HG03460 (cell line): ENCODE measurements around the gene SSTR3.
"Not testable (repeated sequence)": the region's sequence is repeated elsewhere in the genome, so short reads cannot be mapped to it uniquely, and the experiment has no call there.

Experiments used
- ATAC-seq: cut with Tn5 transposase; IDR thresholded peaks from one replicate; pipeline ENCODE4 v1.9.1; 2021; ENCODE audit not compliant: unreplicated experiment

Gene SSTR3

DNA sequence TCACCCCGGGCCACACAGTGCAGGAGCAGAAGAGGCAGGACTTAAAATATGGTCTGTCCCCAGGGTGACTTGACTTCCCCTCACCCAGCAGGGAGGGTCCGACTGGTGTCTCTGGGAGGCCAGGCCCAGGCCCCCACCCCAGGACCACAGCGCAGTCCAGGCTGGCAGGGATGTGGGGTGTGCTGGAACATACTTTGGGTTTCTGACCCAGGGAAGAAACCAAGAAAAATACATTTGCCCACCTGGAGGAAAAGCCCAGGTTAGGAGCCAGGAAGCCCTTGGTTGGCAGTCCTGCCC, 29.4 kb downstream of the SSTR3 start:
- no peak for ATAC-seq

DNA sequence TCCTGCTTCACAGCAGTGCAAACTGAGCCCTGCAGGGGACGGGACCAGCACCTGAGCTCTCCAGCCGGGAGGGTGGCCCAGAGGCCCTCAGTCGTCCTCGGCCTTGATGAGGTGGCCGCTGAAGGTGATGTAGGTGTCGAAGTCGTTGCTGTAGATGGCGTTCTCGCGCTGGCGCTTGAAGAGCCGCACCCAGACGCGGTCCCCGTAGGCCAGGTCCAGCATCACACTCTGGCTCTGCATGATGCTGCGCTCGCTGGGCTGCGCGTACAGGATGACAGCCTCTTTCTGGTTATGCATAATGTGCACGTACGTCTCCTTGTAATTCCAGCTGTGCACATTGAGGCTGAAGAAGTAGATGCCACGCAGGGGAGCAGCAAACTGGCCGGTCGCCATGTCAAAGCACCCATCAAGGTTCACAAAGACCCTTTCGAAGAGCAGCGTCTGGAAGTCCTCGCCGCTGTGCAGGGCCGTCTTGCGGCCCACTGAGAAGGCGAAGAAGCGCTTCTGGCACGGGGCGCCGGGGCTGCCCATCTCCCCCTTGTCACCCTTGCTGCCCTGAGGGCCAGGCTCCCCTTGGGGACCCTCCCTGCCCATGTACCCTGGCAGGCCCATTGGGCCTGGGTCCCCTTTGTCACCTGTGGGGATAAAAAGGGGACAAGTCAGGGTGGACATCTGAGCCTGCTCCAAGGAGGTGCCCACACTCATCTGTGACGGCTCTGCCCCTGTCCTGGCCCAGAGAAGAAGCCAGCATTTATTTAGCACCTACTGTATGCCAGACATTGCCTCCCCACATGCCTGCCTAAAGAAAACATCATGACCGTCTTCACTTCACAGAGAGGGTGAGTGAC, 30.0 kb downstream of the SSTR3 start:
- ATAC-seq, result no peak

DNA sequence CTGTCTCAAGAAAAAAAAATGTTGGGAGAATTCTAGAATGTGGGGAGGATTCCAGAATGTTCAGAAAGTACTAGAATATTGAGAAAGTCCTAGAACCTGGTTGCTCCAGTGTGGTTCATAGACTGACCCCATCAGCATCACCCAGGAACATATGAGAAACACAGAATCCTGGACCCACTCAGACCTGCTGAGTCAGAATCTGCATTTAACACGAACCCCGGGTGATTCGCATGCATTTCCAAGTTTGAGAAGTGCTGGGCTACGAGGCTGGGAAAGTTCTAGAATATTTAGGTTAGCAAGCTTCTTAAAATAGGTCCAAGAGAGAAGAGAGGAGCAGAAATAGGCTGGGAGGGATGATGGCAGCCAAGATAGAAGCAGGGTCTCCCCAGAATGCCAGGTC, 30.6 kb downstream of the SSTR3 start:
- ATAC-seq, result no peak

DNA sequence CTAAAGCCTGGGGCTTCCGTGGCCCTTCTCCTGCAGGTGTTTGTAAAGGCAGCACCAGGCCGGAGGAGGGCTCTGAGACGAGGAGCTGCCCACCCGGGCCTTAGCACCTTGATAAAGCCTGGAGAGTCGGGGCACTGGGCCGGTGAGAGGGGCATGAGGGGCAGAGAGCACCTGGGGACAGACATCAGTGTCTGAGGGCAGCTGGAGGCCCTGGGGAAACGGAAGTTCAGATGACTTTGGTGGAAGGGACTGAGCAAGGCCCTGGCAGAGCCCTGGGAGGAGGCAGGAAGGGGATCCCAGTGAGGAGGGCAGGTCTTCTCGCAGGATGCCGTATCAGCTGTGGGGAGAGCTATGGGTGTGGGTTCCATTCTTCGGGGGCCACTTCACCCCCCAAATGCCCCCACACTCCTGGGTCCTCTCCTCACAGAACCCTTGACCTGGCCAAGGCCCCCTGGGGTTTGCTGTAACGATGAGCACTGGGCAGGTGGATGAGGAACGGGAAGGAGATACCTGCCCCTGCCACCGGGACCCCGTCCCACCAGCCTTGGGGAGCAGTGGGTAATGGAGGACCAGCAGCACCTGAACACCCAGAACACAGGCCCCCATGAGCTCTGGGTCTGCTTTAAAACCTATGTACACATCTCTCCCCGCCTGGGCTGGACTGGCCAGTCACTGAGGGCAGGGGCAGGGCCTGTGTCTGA, 31.6 kb downstream of the SSTR3 start:
- ATAC-seq, result no peak

DNA sequence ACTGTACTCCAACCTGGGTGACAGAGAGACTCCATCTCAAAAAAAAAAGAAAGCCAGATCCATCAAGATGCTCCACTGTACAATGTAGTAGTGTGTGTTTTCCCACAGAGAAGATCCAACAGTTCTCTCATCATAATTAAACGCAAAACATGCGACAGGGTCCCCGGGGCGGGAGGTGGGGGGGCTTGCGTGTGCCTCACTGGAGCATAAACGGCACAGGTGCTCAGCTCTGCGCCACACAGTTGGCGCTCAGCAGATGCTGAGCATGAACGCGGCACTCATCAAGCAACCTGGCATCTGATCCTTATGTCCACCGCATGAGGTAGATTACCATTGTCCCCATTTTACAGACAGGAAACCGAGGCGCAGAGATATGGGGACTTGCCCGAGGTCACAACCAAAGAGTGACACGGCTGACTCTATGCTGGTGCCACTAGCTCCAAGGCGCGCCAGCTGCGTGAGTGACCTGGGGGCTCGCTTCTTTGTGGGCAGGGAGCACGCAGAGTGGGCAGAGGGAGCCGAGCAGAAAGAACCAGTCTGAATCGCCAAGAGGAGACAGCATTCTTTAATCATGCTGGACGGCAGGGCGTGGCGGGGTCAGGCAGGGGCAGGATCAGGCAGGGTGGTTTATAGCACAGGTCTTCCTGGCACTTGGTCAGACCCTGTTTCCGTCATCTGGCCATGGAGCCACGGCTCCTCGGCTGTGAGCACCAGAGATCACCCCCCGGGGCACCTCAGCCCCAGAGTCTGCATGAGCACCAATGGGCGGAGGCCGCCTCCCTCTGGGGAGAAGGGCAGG, 32.5 kb downstream of the SSTR3 start:
- no peak for ATAC-seq

DNA sequence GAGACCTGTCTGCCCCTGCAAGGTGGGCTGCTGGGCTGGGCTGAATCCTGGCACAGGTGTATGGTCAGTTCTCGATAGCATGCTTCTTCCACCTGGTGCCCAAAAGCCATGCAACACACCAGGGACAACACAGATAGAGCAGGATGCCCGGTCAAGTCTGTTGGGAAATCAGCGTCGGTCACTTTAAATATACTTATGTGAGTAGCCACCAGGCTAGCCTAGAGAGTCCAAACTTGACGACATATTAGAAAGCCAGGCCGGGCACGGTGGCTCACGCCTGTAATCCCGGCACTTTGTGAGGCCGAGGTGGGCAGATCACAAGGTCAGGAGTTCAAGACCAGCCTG, 33.2 kb downstream of the SSTR3 start:
- no peak for ATAC-seq

DNA sequence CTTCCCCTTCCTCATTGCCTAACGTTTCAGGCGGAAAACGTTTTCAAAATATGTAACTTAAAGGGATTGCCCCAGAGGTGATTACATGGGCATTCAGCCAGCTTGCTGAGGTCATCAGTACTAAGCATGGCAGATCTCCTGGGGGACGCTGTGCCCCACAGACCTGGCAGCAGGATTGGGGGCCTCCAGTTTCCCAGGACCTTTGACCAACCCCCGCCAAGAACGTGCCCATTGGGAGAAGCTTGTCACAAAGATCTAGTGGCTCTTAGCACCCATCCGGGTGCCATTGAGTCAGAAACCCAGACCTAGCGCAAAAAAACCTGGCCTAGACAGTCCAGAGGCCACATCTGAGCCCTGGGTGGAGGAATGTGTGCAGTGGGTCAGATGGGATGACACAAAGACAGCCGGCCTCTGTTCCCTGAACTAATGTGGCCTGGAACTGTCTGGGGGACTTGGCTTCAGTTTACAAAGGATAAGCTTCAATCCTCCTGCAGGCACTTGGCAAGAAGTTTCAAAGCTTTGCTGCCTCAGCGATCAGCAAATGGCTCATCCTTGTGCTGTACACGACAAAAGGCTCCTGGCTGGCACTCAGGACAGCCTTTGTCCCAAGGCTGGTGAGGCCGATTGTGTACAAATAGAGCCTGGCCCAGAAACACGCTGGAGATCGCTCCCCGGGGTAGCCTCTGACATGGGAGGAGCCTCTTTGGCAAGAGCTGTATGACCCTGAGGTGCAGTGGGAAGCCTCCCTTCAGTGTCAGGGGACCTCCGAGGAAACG, 33.7 kb downstream of the SSTR3 start:
- no peak for ATAC-seq

DNA sequence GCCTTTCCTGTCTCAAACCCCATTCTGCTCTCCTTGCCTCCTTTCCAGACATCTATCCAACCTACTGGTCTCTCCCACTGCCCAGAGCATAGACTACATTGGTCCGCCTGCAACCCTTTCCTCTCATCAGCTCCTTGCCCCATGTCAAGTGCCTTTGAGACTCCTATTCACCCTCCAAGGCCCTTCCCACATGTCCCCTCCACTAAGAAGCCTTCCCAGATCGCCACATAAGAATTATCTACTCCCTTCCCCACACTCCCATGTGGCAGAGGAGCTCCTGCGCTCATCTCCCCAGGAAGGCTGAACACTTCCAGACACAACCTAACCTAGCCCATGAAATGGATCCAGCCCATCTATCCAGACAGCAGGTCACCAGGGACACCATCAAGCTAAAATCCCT, 34.5 kb downstream of the SSTR3 start:
- ATAC-seq, result no peak

DNA sequence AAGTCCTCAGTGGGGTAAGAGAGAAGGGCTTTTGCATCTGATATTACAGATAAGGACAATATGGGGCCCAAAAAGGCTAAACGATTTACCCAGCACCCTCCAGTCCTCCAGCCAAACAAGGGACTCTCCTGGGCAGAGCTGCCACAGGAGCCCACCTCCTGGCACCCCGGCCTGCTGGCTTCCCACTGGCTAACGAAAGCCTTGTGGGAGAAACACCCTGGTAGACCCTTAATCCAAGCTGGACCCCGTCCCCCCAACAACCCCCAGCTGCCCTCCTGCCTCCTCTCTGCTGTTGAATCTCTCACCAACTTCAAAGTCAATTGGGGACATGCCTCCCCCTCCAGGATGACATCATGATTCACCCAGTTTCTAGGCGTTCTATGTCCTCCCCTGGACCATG, 35.1 kb downstream of the SSTR3 start:
- no peak for ATAC-seq

DNA sequence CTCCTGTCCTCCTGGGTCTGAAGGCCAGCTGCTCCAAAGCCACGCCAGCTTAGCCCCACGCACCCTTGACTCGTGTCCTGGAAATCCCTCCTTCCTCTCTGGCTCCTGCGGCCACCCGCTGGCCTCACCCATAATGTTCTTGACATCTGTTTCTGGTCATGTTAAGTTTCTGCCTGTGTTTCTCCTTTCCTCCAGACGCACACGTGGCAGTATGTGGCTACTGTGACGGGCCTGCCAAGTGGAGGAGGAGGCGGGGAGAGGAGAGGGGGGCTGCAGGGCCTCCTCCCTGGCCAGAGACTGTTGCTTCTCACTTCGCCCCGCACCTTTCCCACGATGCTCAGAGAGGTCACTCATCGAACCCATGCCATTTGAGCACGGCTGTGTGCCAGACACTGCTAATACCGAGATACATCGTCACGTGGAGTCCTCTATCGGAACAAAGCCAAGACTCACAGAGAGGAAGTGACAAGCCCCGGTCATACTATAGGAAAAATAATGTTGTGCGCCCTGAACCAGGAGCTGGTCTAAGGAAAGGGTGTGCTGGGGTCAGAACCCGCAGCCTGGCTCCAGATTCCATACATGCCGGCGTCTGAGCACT, 35.7 kb downstream of the SSTR3 start:
- ATAC-seq, result no peak

DNA sequence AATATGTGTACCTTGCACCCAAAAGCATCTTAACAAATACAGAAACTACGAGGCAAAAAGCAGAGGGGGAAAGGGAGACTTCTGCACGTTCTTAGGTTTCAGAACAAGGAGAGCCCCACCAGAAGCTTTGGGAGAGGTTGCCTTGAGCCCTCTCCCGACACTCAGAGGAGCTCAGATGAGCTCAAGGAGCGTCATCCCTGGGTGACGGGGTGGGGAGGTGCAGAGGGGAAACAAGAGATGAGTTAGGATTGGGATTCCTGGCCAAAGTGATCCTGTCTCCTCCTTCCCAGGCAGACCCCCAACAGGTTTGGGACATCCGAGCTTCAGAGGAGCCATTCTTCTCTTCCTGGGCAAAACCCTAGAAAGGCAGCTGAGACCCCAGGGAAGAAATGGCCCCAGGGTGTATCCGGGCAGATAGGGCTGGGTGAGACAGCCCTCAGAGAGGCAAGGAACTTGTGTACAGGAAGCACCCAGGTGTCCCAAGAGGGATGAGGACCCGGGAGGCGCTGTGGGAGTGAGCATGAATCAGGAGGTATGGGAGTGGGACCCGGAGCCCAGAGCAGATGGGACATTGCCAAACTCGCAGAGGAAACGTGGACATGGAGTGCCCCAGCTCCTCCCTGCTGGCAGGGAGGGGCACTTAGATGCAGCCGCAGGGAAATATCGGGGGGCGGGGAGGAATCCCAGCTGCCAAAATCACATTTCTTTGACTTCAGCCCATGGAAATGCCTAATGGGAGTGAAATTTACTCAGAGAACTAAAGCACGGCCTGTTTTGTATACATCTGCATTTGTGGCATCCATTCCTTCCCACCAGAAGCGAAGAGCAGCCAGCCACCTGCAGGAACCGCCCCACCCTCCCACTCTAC, 36.6 kb downstream of the SSTR3 start:
- ATAC-seq, result no peak

DNA sequence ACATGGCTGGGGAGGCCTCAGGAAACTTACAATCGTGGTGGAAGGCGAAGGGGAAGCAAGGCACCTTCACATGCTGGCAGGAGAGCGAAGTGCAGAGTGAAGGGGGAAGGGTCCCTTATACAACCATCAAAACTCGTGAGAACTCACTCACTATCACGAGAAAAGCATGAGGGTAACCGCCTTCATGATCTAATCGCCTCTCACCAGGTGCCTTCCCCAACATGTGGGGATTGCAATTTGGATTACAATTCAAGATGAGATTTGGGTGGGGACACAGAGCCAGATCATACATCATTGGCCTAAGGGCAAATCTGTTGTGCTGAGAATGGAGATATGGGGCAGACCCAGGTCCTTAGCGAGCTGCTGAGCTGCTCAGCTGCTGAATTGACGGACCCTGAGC, 37.3 kb downstream of the SSTR3 start:
- ATAC-seq, result no peak

DNA sequence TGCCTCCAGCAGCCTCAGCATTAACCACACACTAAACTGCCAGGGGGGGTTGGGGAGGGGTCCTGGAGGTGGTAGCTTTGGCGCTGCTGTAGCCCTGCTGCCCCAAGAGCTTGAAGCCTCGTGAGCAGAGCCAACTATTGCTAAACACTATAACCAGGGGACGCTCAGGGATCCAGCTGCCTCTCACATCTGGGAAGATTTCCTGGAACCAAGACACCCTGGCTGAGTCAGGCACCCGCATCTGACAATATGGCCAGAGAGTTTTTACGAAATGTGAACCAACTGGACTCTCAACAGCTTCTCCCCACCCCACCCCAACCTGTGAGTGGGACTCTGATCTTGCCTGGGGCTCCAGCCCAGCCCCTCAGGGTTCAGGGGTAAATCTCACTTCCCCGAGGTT, 38.6 kb downstream of the SSTR3 start:
- ATAC-seq, result no peak

DNA sequence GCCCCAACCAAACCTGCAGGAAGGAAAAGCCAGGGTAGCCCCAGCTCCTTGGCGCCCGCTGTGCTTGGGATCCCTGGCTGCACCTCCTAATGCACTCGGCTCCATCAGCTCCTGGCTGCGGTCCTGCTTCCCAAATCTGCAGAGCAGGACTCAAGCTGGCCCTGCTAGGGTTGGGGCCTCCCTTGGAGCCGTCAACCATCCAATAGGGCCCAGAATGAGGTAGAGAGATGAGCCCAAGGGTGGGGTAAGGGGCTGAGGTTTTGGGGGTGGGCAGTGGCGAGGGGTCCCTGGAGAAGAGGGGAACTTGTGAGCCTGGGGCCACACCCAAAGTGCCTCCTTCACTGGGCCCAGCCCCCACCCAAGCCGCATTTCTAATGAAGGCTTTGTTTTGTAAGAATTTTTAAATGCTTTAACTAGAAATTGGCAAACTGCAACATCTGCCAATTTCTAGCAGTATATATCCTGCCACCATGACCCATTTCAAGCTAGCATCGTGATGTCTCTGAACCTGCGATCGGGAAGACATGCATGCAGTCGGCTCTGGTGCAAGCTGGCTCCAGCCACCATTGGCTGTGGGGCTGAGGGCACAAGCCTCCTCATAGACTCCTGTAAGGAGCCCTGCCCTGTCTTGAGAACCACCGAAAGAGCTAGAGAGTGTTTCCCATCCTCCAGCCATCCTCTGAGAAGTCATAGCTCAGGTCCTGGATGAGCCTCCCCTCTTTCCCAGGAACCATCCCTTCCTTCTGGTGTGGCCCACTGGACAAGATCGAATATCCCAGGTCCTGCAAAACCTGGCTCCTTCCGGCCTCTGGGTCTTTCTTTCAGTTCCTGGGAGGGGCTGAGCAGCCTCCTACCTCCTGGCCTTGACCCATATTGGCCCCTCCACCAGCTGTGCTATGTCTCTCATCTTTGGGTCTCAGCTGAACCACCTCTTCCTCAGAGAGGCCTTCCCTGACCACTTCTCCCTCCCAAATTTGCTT, 39.7 kb downstream of the SSTR3 start:
- no peak for ATAC-seq

DNA sequence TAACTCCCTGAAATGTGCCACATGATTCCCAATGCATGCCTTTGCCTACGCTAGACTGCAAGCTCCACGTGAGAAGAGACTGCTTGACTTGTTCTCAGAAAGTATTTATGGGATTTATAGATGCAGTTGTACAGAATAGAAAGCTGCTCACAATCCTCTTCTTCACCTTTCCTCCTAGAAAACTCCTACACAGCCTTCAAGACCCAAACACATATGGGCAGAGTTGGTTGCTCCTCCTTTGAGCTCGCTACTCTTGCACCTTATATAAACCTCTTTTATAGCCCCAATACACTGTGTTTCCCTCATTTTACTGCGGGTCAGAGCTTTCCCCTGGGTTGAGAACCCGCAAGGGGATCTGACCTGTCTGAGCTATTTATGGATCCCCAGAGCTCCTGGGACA, 40.6 kb downstream of the SSTR3 start:
- ATAC-seq, result no peak

DNA sequence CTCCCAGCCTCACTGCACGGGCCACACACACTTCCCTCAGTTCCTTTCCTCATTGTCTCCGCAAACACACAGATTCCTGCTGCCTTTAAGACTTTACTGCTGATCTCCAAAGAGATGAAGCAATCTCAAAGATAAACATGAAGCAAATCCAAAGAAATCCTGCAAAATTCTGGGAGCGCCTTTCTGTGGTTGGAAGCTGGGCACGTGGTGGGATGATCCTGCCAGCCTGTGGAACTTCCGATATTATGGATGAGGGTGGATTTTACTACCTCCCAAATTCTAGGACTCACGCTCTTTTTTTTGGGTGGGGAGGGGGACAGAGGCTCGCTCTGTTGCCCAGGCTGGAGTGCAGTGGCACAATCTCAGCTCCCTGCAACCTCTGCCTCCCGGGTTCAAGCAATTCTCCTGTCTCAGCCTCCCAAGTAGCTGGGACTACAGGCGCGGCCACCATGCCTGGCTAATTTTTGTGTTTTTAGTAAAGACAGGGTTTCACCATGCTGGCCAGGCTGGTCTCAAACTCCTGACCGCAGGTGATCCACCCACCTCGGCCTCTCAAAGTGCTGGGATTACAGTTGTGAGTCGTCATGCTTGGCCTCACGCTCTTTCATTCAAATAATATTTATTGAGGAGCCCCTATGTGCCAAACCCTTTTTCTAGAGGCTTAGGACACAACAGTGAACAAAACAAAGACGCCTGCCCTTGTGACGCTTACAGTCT, 41.4 kb downstream of the SSTR3 start:
- ATAC-seq, result not testable (repeated sequence)

DNA sequence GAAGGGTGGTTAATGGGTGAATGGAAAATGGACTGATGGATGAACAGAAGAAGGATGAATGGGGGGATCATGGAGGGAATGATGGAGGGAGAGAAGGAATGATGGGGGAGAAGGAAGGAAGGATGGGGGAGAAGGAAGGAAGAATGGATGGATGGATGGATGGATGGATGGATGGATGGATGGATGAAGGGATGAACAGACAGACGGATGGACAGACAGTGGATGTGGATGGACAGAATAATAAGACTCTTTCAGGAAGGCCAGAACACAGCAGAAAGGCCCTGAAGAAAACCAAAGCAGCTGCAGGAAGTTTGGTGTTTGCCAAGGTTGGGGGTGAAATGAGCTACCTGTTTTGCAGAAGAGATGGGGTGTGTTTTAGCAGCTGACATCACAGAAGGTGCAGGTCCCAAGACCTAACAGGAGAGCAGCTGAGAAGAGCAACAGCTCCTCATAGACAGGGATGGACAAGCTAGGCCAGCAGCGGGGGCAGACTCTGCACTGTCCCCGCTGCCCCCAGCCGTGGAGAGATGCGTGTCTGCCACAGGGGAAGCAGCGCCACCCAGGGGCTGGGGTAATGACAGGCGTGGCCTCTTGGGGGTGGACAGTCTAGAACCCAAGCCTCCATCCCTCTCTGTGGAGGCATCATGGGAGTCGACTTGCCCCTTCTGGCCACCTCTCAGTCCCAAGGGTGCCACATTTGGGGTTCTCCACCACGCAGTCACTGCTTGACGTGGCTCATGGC, 42.2 kb downstream of the SSTR3 start:
- no peak for ATAC-seq
